K562 (cell line): ENCODE data around the gene FPR1. TPM values are rescaled to one million over a fixed set of nuclear protein-coding genes. Genes with fewer than 3 reads are reported as not detected.

Experiments
- ATAC-seq: fragments of 200-7000 bp; cut with Tn5 transposase; 3 replicates; pipeline ENCODE4 v1.9.1; 2020; ENCODE audit warnings: moderate library complexity
- BruUV-seq: library from RNA; stranded (reverse); fragments of 400-500 nt; replicated peaks from 2 replicates; lab custom pipeline; 2021; lab: Mats Ljungman, UMichigan
- CTCF ChIA-PET: fragments of 300-600 bp; formaldehyde crosslinking; extraction: SDS; loops from one replicate; lab custom pipeline; 2021; ENCODE audit warnings: low intra/inter-chr PET ratio; lab: Yijun Ruan, JAX
- POLR2A ChIA-PET: fragments of 300-600, 350-650 bp; sonication (Branson Sonifier 250); formaldehyde crosslinking; extraction: SDS; loops from one replicate; lab custom pipeline; 2021; ENCODE audit warnings: antibody characterized with exemption, inconsistent platforms; lab: Yijun Ruan, JAX
- DNase-seq, 4 experiments: peaks; one replicate each; pipeline versions ENCODE4 v3.0.0 to v3.0.0-alpha.2; 2011 to 2018; ENCODE audit warnings: low spot score in 3 of 4, mixed read lengths in 3 of 4; ENCODE audit errors: extremely low read depth in 1 of 4
- FAIRE-seq: peaks from 2 replicates; lab custom pipeline; 2011; peaks lifted over from hg19 to GRCh38; lab: Jason Lieb, UNC
- H2AFZ ChIP-seq: 2 replicates; pipeline ENCODE4 v1.6.0; 2011; ENCODE audit warnings: low read depth, low read length, control low read depth, inconsistent platforms
- H3K27ac ChIP-seq: fragments of 200-600 bp; 3 replicates; pipeline ENCODE4 v1.8.0; 2011; ENCODE audit warnings: low read depth, mild to moderate bottlenecking, control low read depth, inconsistent platforms, low read length, moderate library complexity, mixed read lengths; ENCODE audit errors: extremely low read depth
- H3K27me3 ChIP-seq, 2 experiments: fragments of 300-600 bp in 1 of 2; 2 replicates in 1 of 2; 3 replicates in 1 of 2; pipeline versions ENCODE4 v1.6.0 to v1.8.0; 2011; ENCODE audit warnings: inconsistent platforms in 2 of 2, low read length in 2 of 2, mild to moderate bottlenecking in 1 of 2, mixed read lengths in 1 of 2, moderate library complexity in 1 of 2; ENCODE audit not compliant: control insufficient read depth in 2 of 2, insufficient read depth in 2 of 2
- H3K36me3 ChIP-seq: fragments of 300-600 bp; 3 replicates; pipeline ENCODE4 v1.8.0; 2011; ENCODE audit warnings: mild to moderate bottlenecking, low read length, inconsistent platforms; ENCODE audit not compliant: control insufficient read depth, insufficient read depth
- H3K4me1 ChIP-seq, 2 experiments: fragments of 200-600 bp in 1 of 2; replicated peaks in 1 of 2; 2 replicates in 1 of 2; 3 replicates in 1 of 2; pipeline versions ENCODE4 v1.5.1 to v1.8.0; 2011; ENCODE audit warnings: inconsistent platforms in 2 of 2, low read length in 2 of 2, mild to moderate bottlenecking in 1 of 2, mixed read lengths in 1 of 2, moderate library complexity in 1 of 2; ENCODE audit not compliant: control insufficient read depth in 2 of 2, insufficient read depth in 2 of 2
- H3K4me2 ChIP-seq: 2 replicates; pipeline ENCODE4 v1.6.1; 2011; ENCODE audit warnings: low read length, control low read depth, inconsistent platforms, mixed read lengths; ENCODE audit not compliant: insufficient read depth
- H3K4me3 ChIP-seq: fragments of 200-600 bp; sonication (generic), shearing (Covaris generic); 2 replicates; pipeline ENCODE4 v1.5.1; 2016; ENCODE audit warnings: control low read depth, inconsistent platforms
- H3K79me2 ChIP-seq: fragments of 200-600 bp; 3 replicates; pipeline ENCODE4 v1.8.0; 2011; ENCODE audit warnings: low read length, inconsistent platforms; ENCODE audit not compliant: control insufficient read depth, insufficient read depth
- H3K9ac ChIP-seq, 2 experiments: 2 replicates each; pipeline versions ENCODE4 v1.6.0 to v1.6.1; 2011; ENCODE audit warnings: low read depth in 2 of 2, low read length in 2 of 2, control low read depth in 1 of 2, inconsistent platforms in 1 of 2, mild to moderate bottlenecking in 1 of 2, mixed read lengths in 1 of 2; ENCODE audit not compliant: insufficient read depth in 1 of 2
- H3K9me1 ChIP-seq: one replicate; pipeline ENCODE4 v1.6.0; 2011; ENCODE audit warnings: inconsistent platforms, mild to moderate bottlenecking, low read length, moderate library complexity; ENCODE audit not compliant: control insufficient read depth, insufficient read depth
- H3K9me3 ChIP-seq: replicated peaks from 2 replicates; pipeline ENCODE4 v1.5.1; 2011; ENCODE audit warnings: low read depth, low read length, inconsistent platforms; ENCODE audit not compliant: control insufficient read depth, insufficient read depth
- H4K20me1 ChIP-seq: replicated peaks from 2 replicates; pipeline ENCODE4 v1.6.1; 2011; ENCODE audit warnings: low read length, inconsistent platforms, mixed read lengths; ENCODE audit not compliant: control insufficient read depth, insufficient read depth
- ARNT ChIP-seq, 2 experiments: fragments of 450-650 bp; IDR thresholded peaks; 2 replicates each; pipeline ENCODE4 v1.6.1; 2016; ENCODE audit warnings: mild to moderate bottlenecking in 1 of 2
- ATF7 ChIP-seq: fragments of 450-650 bp; IDR thresholded peaks from 2 replicates; pipeline ENCODE4 v1.7.1; 2014; ENCODE audit warnings: mild to moderate bottlenecking, moderate library complexity
- CBX3 ChIP-seq, 2 experiments: IDR thresholded peaks; 1 replicate in 1 of 2; 2 replicates in 1 of 2; pipeline ENCODE4 v1.6.1; 2012; ENCODE audit warnings: inconsistent platforms in 2 of 2, low read length in 2 of 2, borderline replicate concordance in 1 of 2, control low read depth in 1 of 2
- CREB5 ChIP-seq: fragments of 250-450 bp; sonication (Bioruptor Pico); IDR thresholded peaks from 2 replicates; pipeline ENCODE4 v1.5.0; 2020; ENCODE audit warnings: mild to moderate bottlenecking
- CXXC5 ChIP-seq: fragments of 250-450 bp; sonication (Bioruptor Pico); IDR thresholded peaks from 2 replicates; pipeline ENCODE4 v1.8.0; 2022; ENCODE audit warnings: inconsistent platforms, mild to moderate bottlenecking, moderate library complexity
- DPF2 ChIP-seq: fragments of 450-650 bp; IDR thresholded peaks from 2 replicates; pipeline ENCODE4 v1.6.1; 2016
- EHMT2 ChIP-seq: fragments of 450-650 bp; IDR thresholded peaks from 2 replicates; pipeline ENCODE4 v1.6.1; 2018; ENCODE audit warnings: antibody characterized with exemption
- FOXK2 ChIP-seq, 2 experiments: fragments of 450-650 bp; IDR thresholded peaks in 1 of 2; conservative IDR thresholded peaks in 1 of 2; 2 replicates each; pipeline ENCODE4 v1.6.1; 2016; ENCODE audit warnings: low read depth in 2 of 2, mild to moderate bottlenecking in 1 of 2
- KAT2B ChIP-seq: IDR thresholded peaks from one replicate; pipeline ENCODE4 v1.6.1; 2012; ENCODE audit warnings: low read depth, mild to moderate bottlenecking, control low read depth, inconsistent platforms, low read length, moderate library complexity
- PHB2 ChIP-seq: fragments of 450-650 bp; IDR thresholded peaks from 2 replicates; pipeline ENCODE4 v1.6.1; 2017; ENCODE audit warnings: low read depth
- PRDM10 ChIP-seq: fragments of 450-650 bp; IDR thresholded peaks from 2 replicates; pipeline ENCODE4 v1.6.1; 2018; ENCODE audit not compliant: partially characterized antibody
- RCOR1 ChIP-seq, 2 experiments: IDR thresholded peaks; 2 replicates each; pipeline ENCODE4 v1.6.1; 2012; ENCODE audit warnings: low read depth in 2 of 2, low read length in 2 of 2, borderline replicate concordance in 1 of 2, improper control_type of control experiment in 1 of 2
- SMARCA4 ChIP-seq: fragments of 450-650 bp; IDR thresholded peaks from 2 replicates; pipeline ENCODE4 v1.6.1; 2016
- SMC3 ChIP-seq: conservative IDR thresholded peaks from 2 replicates; pipeline ENCODE4 v1.6.1; 2011; ENCODE audit warnings: low read depth, low read length, improper control_type of control experiment; ENCODE audit not compliant: insufficient read depth
- SPI1 ChIP-seq: IDR thresholded peaks from 2 replicates; pipeline ENCODE4 v1.6.1; 2011; ENCODE audit warnings: low read depth, low read length, control low read depth, borderline replicate concordance
- SRSF1 ChIP-seq: fragments of 200-400 bp; formaldehyde crosslinking; IDR thresholded peaks from 2 replicates; pipeline ENCODE4 v1.6.1; 2017; ENCODE audit warnings: mild to moderate bottlenecking, low read depth, low read length, moderate library complexity
- SUPT5H ChIP-seq: fragments of 450-650 bp; IDR thresholded peaks from 2 replicates; pipeline ENCODE4 v1.6.1; 2016
- ZNF175 ChIP-seq: fragments of 200-800 bp; sonication (Bioruptor generic); IDR thresholded peaks from 2 replicates; pipeline ENCODE4 v1.6.1; 2016; ENCODE audit warnings: low read depth, mild to moderate bottlenecking, missing genetic modification characterization, missing compliant biosample characterization
- ZNF23 ChIP-seq: fragments of 250-450 bp; sonication (Bioruptor Pico); IDR thresholded peaks from 2 replicates; pipeline ENCODE4 v1.4.0; 2020; ENCODE audit warnings: mild to moderate bottlenecking
- whole genome bisulfite sequencing: fragments of 100-300 bp; shearing (Covaris generic); methylation state at CpG from one replicate; pipeline ENCODE4 v1.1.6; 2016; ENCODE audit warnings: low coverage, mixed read lengths; ENCODE audit not compliant: insufficient coverage; ENCODE audit errors: missing lambda C conversion rate; 5-methylcytosine and 5-hydroxymethylcytosine counted together
- in situ Hi-C: fragments of 300-500 bp; cut with MboI; formaldehyde crosslinking; loops from 4 replicates; pipeline ENCODE4 v1.15.0; 2018; ENCODE audit warnings: inconsistent platforms, mixed read lengths
- intact Hi-C: fragments of 100-400 bp; cut with micrococcal nuclease; formaldehyde crosslinking; loops from 2 replicates; pipeline ENCODE4 v1.14.2; 2022
- polyA plus RNA-seq, 8 experiments: library from polyadenylated mRNA; depleted of rRNA in 4 of 8; stranded (reverse) in 5 of 8; unstranded in 3 of 8; fragments of >200 nt; fragmentation: Nextera tagmentation in 2 of 8; fragmentation: Illumina TruSeq in 1 of 8; extraction: Ambion mirVana in 2 of 8; extraction: Trizol in 1 of 8; gene quantifications; 2 replicates each; pipeline versions ENCODE4 v1.2.1 to v1.2.3, GENCODE V29; 2011 to 2014; ENCODE audit warnings: inconsistent platforms in 1 of 8, missing spikeins in 1 of 8
- total RNA-seq, 7 experiments: library from RNA; depleted of rRNA in 6 of 7; stranded (reverse); fragments of >200 nt in 6 of 7; fragmentation: Illumina TruSeq in 2 of 7; extraction: Trizol in 2 of 7; gene quantifications; 2 replicates each; pipeline versions ENCODE4 v1.2.1 to v1.2.3, GENCODE V29; 2011 to 2021; ENCODE audit warnings: low replicate concordance in 1 of 7

Gene FPR1
- total and polyA plus RNA-seq, 9 of the 15 experiments (the other 6 are each of a cell fraction or from before 2014, with no cell fraction given), result 0.06 to 0.25 (median 0.14) TPM; not detected in 4

GRCh38 chr19:51783372-51783771, 31.7 kb upstream of the FPR1 start:
- peak in 2 of 4 experiments; percentile 34 to 72 for DNase-seq
- Histone ChIP-seq H3K4me3 (no peak overlapping the region), H3K27ac (no peak overlapping the region), H3K9me1 (no peaks in the 10 kb centered on the region), H3K79me2 (no peaks in the 10 kb centered on the region), H3K36me3 (no peaks in the 10 kb centered on the region), H3K9me3 (no peaks in the 10 kb centered on the region), H3K4me2 (no peak overlapping the region), H3K27me3 (no peaks in the 10 kb centered on the region), H4K20me1 (no peaks in the 10 kb centered on the region), H3K4me1 (peaks cover 11 to 55% of the 10 kb centered on the region in 2 experiments), H3K9ac (no peak overlapping the region), H2AFZ (no peak overlapping the region)
- in situ Hi-C loops (loop anchor here (10.0 kb wide), 1 partner anchor 359 kb away; no protein-coding TSS in a partner anchor), intact Hi-C loops (loop anchor here (10.0 kb wide), 1 partner anchor 359 kb away; no protein-coding TSS in a partner anchor)
- CTCF ChIA-PET, result interaction anchor here (0.6 to 1.1 kb wide), 3 partner anchors 443 to 445 kb away, joined by 3 to 4 read pairs (median 3); no protein-coding TSS in a partner anchor
- FAIRE-seq, result no peak
- WGBS, result 15% methylated on average over 3 of the region's 3 CpGs
- POLR2A ChIA-PET, result no interaction called here
- peak; percentile 86 for ATAC-seq
- no TSS peak for BruUV-seq
- TF ChIP-seq RCOR1 (IDR thresholded peaks at IDR 0.05; ENCODE audit: borderline replicate concordance in 1 of 2, low read depth in 2 of 2, low read length in 2 of 2), result no peak
- 0 out of 2 replicates have a peak, but pooled peaks have one; percentile 41 for TF ChIP-seq EHMT2
- TF ChIP-seq SRSF1, result no peak
- peak in 1 of 2 experiments; percentile 77; a peak in 1 of 3 replicates for TF ChIP-seq CBX3 (IDR thresholded peaks at IDR 0.05; ENCODE audit: borderline replicate concordance in 1 of 2, low read length in 2 of 2)
- TF ChIP-seq CXXC5 (CRISPR knock-in tag), result 0 out of 2 replicates have a peak, but pooled peaks have one; percentile 9
- TF ChIP-seq ZNF23 (CRISPR knock-in tag), result no peak
- no peak for TF ChIP-seq PHB2
- peak; percentile 35; the same call in 1 of the 2 replicates for TF ChIP-seq ATF7
- TF ChIP-seq CREB5 (CRISPR knock-in tag), result no peak
- TF ChIP-seq SMARCA4, result peak; percentile 52; the same call in 1 of the 2 replicates
- TF ChIP-seq SUPT5H, result no peak
- TF ChIP-seq ZNF175 (CRISPR knock-in tag), result peak; percentile 43; the same call in 1 of the 2 replicates
- peak; percentile 28; the same call in 1 of the 2 replicates for TF ChIP-seq DPF2
- TF ChIP-seq KAT2B, result no peak
- TF ChIP-seq ARNT (IDR thresholded peaks at IDR 0.05), result peak in 1 of 2 experiments; percentile 50; a peak in 1 of 4 replicates
- peak; percentile 44 for TF ChIP-seq PRDM10
- TF ChIP-seq SMC3, result peak; percentile 42; the same call in 1 of the 2 replicates
- TF ChIP-seq SPI1, result peak; percentile 77
- TF ChIP-seq FOXK2 (conservative IDR thresholded peaks at IDR 0.05 in 1 of 2, IDR thresholded peaks at IDR 0.05 in 1 of 2; ENCODE audit: low read depth in 2 of 2), result peak; percentile 83 to 84
